ENCODE measurements around the gene ITGAE.

The ITGAE gene

GRCh38 chr17:3836551-3836950 lies 35.6 kb upstream of the ITGAE start:
- Histone ChIP-seq H3K27me3 (ENCODE audit: control insufficient read depth in 1 of 2, insufficient read depth in 2 of 2, low read length in 2 of 2) (no peaks in the 10 kb centered on the region), H3K9me3 (ENCODE audit: control insufficient read depth in 1 of 2, low read length in 2 of 2) (no peaks in the 10 kb centered on the region), H3K36me3 (ENCODE audit: control insufficient read depth in 1 of 2, insufficient read depth in 2 of 2, low read length in 2 of 2) (peaks cover 26 to 44% of the 10 kb centered on the region in 2 donors), H3K4me3 (ENCODE audit: low read depth in 1 of 2, low read length in 2 of 2) (no peak overlapping the region), H3K9ac (ENCODE audit: low read depth in 1 of 2, low read length in 2 of 2) (no peak overlapping the region), H3K27ac (ENCODE audit: low read depth, low read length) (no peak overlapping the region), H3K4me1 (ENCODE audit: control insufficient read depth in 1 of 2, insufficient read depth in 2 of 2, low read length in 2 of 2) (peaks cover 11 to 18% of the 10 kb centered on the region in 2 donors)

DNA sequence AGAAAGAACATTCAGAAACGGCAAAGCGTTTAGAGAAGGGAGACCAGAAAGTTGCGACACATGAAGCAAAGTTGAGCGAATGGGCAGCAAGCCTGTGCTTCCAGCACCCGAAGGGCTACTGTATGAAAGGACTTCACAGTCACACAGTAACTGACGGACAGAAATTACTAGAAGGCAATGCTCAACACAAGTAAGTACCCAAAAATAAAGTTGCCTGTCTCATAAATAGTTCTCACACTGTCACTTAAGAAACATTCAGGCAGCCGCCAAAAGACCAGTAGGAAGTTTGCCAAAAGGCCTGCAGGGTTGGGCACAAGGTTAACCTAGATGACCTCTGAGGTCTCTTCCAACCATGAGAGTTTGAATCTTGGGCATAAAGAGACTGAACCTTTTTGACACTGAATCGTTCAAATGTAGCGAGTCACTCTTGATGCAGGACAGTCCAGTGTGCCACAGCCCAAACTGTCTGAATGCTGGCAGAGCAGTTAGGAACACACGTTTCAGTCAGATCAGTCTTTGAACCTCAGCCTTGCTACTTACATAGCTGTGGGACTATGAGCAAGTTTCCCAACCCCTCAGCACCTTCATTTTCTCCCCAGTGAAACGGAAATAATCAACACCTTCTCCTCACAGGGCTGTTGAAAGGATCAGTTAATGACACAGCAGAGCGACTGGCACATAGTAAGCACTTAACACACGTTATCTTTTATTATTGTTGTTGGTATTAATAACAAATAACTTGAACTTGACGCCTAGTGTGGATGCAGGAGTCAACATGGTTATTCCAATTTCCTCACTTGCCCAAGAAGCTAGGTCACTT lies 34.6 kb upstream of the ITGAE start:
- peaks cover 25 to 41% of the 10 kb centered on the region in 2 donors for H3K36me3 ChIP-seq (ENCODE audit: control insufficient read depth in 1 of 2, insufficient read depth in 2 of 2, low read length in 2 of 2)
- H3K9me3 ChIP-seq (ENCODE audit: control insufficient read depth in 1 of 2, low read length in 2 of 2) = no peaks in the 10 kb centered on the region
- H3K4me1 ChIP-seq (ENCODE audit: control insufficient read depth in 1 of 2, insufficient read depth in 2 of 2, low read length in 2 of 2) = peaks cover 11 to 18% of the 10 kb centered on the region in 2 donors
- H3K27ac ChIP-seq (ENCODE audit: low read depth, low read length) = no peak overlapping the region
- no peaks in the 10 kb centered on the region for H3K27me3 ChIP-seq (ENCODE audit: control insufficient read depth in 1 of 2, insufficient read depth in 2 of 2, low read length in 2 of 2)
- no peak overlapping the region for H3K4me3 ChIP-seq (ENCODE audit: low read depth in 1 of 2, low read length in 2 of 2)
- H3K9ac ChIP-seq (ENCODE audit: low read depth in 1 of 2, low read length in 2 of 2) = no peak overlapping the region

DNA sequence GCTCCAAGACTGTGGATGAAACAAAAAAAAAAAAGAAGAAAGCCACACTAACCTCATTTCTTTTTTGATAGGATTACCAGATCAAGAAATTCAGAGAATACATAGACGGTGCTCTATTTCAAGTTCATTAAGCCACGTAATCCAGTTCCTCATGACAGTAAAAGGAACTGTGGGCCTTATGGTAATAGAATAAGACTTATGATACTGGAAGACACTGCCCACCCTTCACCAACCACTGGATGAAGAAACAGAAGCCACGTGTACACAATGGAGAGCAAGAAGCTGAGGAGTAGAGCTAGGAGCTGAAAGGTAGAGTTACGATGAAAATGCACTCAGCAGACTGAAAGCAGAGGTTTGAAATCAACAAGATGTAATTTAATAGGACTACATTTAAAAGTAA lies 33.8 kb upstream of the ITGAE start:
- H3K9ac ChIP-seq (ENCODE audit: low read depth in 1 of 2, low read length in 2 of 2) = no peak overlapping the region

GRCh38 chr17:3828852-3829232 lies 27.9 kb upstream of the ITGAE start:
- Histone ChIP-seq H3K36me3 (ENCODE audit: control insufficient read depth in 1 of 2, insufficient read depth in 2 of 2, low read length in 2 of 2) (peaks cover 25 to 60% of the 10 kb centered on the region in 2 donors), H3K9ac (ENCODE audit: low read depth in 1 of 2, low read length in 2 of 2) (no peak overlapping the region)

More for the DNA sequence above, 33.8 kb upstream of the ITGAE start:
- no peak overlapping the region for H3K4me3 ChIP-seq (ENCODE audit: low read depth in 1 of 2, low read length in 2 of 2)
- H3K4me1 ChIP-seq (ENCODE audit: control insufficient read depth in 1 of 2, insufficient read depth in 2 of 2, low read length in 2 of 2) = peaks cover 6 to 18% of the 10 kb centered on the region in 2 donors
- no peaks in the 10 kb centered on the region for H3K27me3 ChIP-seq (ENCODE audit: control insufficient read depth in 1 of 2, insufficient read depth in 2 of 2, low read length in 2 of 2)
- H3K9me3 ChIP-seq (ENCODE audit: control insufficient read depth in 1 of 2, low read length in 2 of 2) = no peaks in the 10 kb centered on the region
- no peak overlapping the region for H3K27ac ChIP-seq (ENCODE audit: low read depth, low read length)
- peaks cover 24 to 37% of the 10 kb centered on the region in 2 donors for H3K36me3 ChIP-seq (ENCODE audit: control insufficient read depth in 1 of 2, insufficient read depth in 2 of 2, low read length in 2 of 2)

GRCh38 chr17:3828151-3828851 lies 27.3 kb upstream of the ITGAE start:
- Histone ChIP-seq H3K27ac (ENCODE audit: low read depth, low read length) (no peak overlapping the region), H3K9ac (ENCODE audit: low read depth in 1 of 2, low read length in 2 of 2) (no peak overlapping the region), H3K27me3 (ENCODE audit: control insufficient read depth in 1 of 2, insufficient read depth in 2 of 2, low read length in 2 of 2) (no peaks in the 10 kb centered on the region), H3K4me1 (ENCODE audit: control insufficient read depth in 1 of 2, insufficient read depth in 2 of 2, low read length in 2 of 2) (peaks cover 0 to 7% of the 10 kb centered on the region in 2 donors), H3K36me3 (ENCODE audit: control insufficient read depth in 1 of 2, insufficient read depth in 2 of 2, low read length in 2 of 2) (peaks cover 26 to 62% of the 10 kb centered on the region in 2 donors), H3K9me3 (ENCODE audit: control insufficient read depth in 1 of 2, low read length in 2 of 2) (no peaks in the 10 kb centered on the region), H3K4me3 (ENCODE audit: low read depth in 1 of 2, low read length in 2 of 2) (no peak overlapping the region)

More at GRCh38 chr17:3828852-3829232, 27.9 kb upstream of the ITGAE start:
- H3K9me3 ChIP-seq (ENCODE audit: control insufficient read depth in 1 of 2, low read length in 2 of 2) = no peaks in the 10 kb centered on the region
- H3K27me3 ChIP-seq (ENCODE audit: control insufficient read depth in 1 of 2, insufficient read depth in 2 of 2, low read length in 2 of 2) = no peaks in the 10 kb centered on the region
- H3K27ac ChIP-seq (ENCODE audit: low read depth, low read length) = no peak overlapping the region
- peaks cover 0 to 7% of the 10 kb centered on the region in 2 donors for H3K4me1 ChIP-seq (ENCODE audit: control insufficient read depth in 1 of 2, insufficient read depth in 2 of 2, low read length in 2 of 2)
- H3K4me3 ChIP-seq (ENCODE audit: low read depth in 1 of 2, low read length in 2 of 2) = no peak overlapping the region

- Histone ChIP-seq H3K9ac (ENCODE audit: low read depth in 1 of 2, low read length in 2 of 2) (no peak overlapping the region), H3K36me3 (ENCODE audit: control insufficient read depth in 1 of 2, insufficient read depth in 2 of 2, low read length in 2 of 2) (peaks cover 31 to 67% of the 10 kb centered on the region in 2 donors), H3K9me3 (ENCODE audit: control insufficient read depth in 1 of 2, low read length in 2 of 2) (no peaks in the 10 kb centered on the region), H3K4me3 (ENCODE audit: low read depth in 1 of 2, low read length in 2 of 2) (no peak overlapping the region), H3K27ac (ENCODE audit: low read depth, low read length) (no peak overlapping the region), H3K27me3 (ENCODE audit: control insufficient read depth in 1 of 2, insufficient read depth in 2 of 2, low read length in 2 of 2) (no peaks in the 10 kb centered on the region), H3K4me1 (ENCODE audit: control insufficient read depth in 1 of 2, insufficient read depth in 2 of 2, low read length in 2 of 2) (peaks cover 0 to 7% of the 10 kb centered on the region in 2 donors)
Observed at GRCh38 chr17:3827124-3827773, 26.3 kb upstream of the ITGAE start.

- Histone ChIP-seq H3K27me3 (ENCODE audit: control insufficient read depth in 1 of 2, insufficient read depth in 2 of 2, low read length in 2 of 2) (no peaks in the 10 kb centered on the region), H3K27ac (ENCODE audit: low read depth, low read length) (no peak overlapping the region), H3K4me3 (ENCODE audit: low read depth in 1 of 2, low read length in 2 of 2) (no peak overlapping the region), H3K36me3 (ENCODE audit: control insufficient read depth in 1 of 2, insufficient read depth in 2 of 2, low read length in 2 of 2) (peaks cover 39 to 77% of the 10 kb centered on the region in 2 donors), H3K4me1 (ENCODE audit: control insufficient read depth in 1 of 2, insufficient read depth in 2 of 2, low read length in 2 of 2) (peaks cover 0 to 7% of the 10 kb centered on the region in 2 donors), H3K9me3 (ENCODE audit: control insufficient read depth in 1 of 2, low read length in 2 of 2) (no peaks in the 10 kb centered on the region), H3K9ac (ENCODE audit: low read depth in 1 of 2, low read length in 2 of 2) (no peak overlapping the region)
Observed at GRCh38 chr17:3826191-3826590, 25.2 kb upstream of the ITGAE start.

GRCh38 chr17:3821101-3821500 lies 20.1 kb upstream of the ITGAE start:
- H3K27me3 ChIP-seq (ENCODE audit: control insufficient read depth in 1 of 2, insufficient read depth in 2 of 2, low read length in 2 of 2) = no peaks in the 10 kb centered on the region
- H3K9ac ChIP-seq (ENCODE audit: low read depth in 1 of 2, low read length in 2 of 2) = no peak overlapping the region
- H3K9me3 ChIP-seq (ENCODE audit: control insufficient read depth in 1 of 2, low read length in 2 of 2) = no peaks in the 10 kb centered on the region
- H3K4me1 ChIP-seq (ENCODE audit: control insufficient read depth in 1 of 2, insufficient read depth in 2 of 2, low read length in 2 of 2) = no peaks in the 10 kb centered on the region
- no peak overlapping the region for H3K4me3 ChIP-seq (ENCODE audit: low read depth in 1 of 2, low read length in 2 of 2)
- H3K36me3 ChIP-seq (ENCODE audit: control insufficient read depth in 1 of 2, insufficient read depth in 2 of 2, low read length in 2 of 2) = peaks cover 37 to 94% of the 10 kb centered on the region in 2 donors
- no peak overlapping the region for H3K27ac ChIP-seq (ENCODE audit: low read depth, low read length)

DNA sequence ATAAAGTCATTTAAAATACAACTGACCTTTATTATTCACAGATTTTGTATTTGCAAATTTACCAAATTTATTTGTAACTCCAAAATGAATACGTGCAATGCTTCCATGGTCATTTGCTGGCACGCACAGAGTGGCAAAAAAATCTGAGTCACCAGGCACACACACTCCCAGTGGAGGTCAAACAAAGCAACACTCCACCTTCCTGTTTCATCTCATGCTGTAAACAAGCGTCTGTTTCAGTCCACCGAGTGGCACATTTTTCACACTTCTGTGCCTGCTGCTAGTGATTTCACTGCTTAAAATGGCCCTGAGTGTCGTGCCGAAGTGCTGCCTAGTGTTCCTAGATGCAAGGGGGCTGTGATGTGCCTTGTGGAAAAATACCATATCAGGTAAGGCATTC lies 17.8 kb upstream of the ITGAE start:
- Histone ChIP-seq H3K4me3 (ENCODE audit: low read depth in 1 of 2, low read length in 2 of 2) (no peak overlapping the region), H3K36me3 (ENCODE audit: control insufficient read depth in 1 of 2, insufficient read depth in 2 of 2, low read length in 2 of 2) (peaks cover 47 to 94% of the 10 kb centered on the region in 2 donors), H3K27me3 (ENCODE audit: control insufficient read depth in 1 of 2, insufficient read depth in 2 of 2, low read length in 2 of 2) (no peaks in the 10 kb centered on the region), H3K27ac (ENCODE audit: low read depth, low read length) (no peak overlapping the region), H3K9ac (ENCODE audit: low read depth in 1 of 2, low read length in 2 of 2) (no peak overlapping the region), H3K4me1 (ENCODE audit: control insufficient read depth in 1 of 2, insufficient read depth in 2 of 2, low read length in 2 of 2) (no peaks in the 10 kb centered on the region), H3K9me3 (ENCODE audit: control insufficient read depth in 1 of 2, low read length in 2 of 2) (no peaks in the 10 kb centered on the region)
